HG02610 (cell line): ENCODE results near the gene KRT2.

Source experiments
- ATAC-seq: cut with Tn5 transposase; IDR thresholded peaks from one replicate; pipeline ENCODE4 v1.9.1; 2021; ENCODE audit warnings: mild to moderate bottlenecking, moderate library complexity; ENCODE audit not compliant: unreplicated experiment

Gene KRT2

GRCh38 chr12:52644078-52644415 is 8.0 kb downstream of the KRT2 start:
- ATAC-seq, result no peak

GRCh38 chr12:52643233-52644077 is 8.6 kb downstream of the KRT2 start:
- no peak for ATAC-seq

GRCh38 chr12:52641468-52641867 is 10.5 kb downstream of the KRT2 start:
- ATAC-seq, result no peak

GRCh38 chr12:52637299-52637698 is 14.7 kb downstream of the KRT2 start:
- ATAC-seq, result no peak

- ATAC-seq, result no peak
Measured at GRCh38 chr12:52636592-52637258, 15.3 kb downstream of the KRT2 start.

GRCh38 chr12:52636189-52636588 is 15.8 kb downstream of the KRT2 start:
- no peak for ATAC-seq

- no peak for ATAC-seq
Measured at GRCh38 chr12:52634266-52635056, 17.6 kb downstream of the KRT2 start.

GRCh38 chr12:52633383-52633782 is 18.6 kb downstream of the KRT2 start:
- ATAC-seq, result no peak

- ATAC-seq, result no peak
Measured at GRCh38 chr12:52632656-52633055, 19.4 kb downstream of the KRT2 start.

GRCh38 chr12:52631676-52632459 is 20.1 kb downstream of the KRT2 start:
- no peak for ATAC-seq

- ATAC-seq, result no peak
Measured at GRCh38 chr12:52631264-52631663, 20.7 kb downstream of the KRT2 start.

- no peak for ATAC-seq
Measured at GRCh38 chr12:52630599-52631200, 21.3 kb downstream of the KRT2 start.

- no peak for ATAC-seq
Measured at GRCh38 chr12:52630008-52630500, 22.0 kb downstream of the KRT2 start.

GRCh38 chr12:52629281-52630007 is 22.6 kb downstream of the KRT2 start:
- ATAC-seq, result no peak

- ATAC-seq, result no peak
Measured at GRCh38 chr12:52628841-52629240, 23.2 kb downstream of the KRT2 start.

- ATAC-seq, result no peak
Measured at GRCh38 chr12:52628111-52628507, 23.9 kb downstream of the KRT2 start.

- ATAC-seq, result no peak
Measured at GRCh38 chr12:52627395-52628110, 24.5 kb downstream of the KRT2 start.

- no peak for ATAC-seq
Measured at GRCh38 chr12:52622349-52622748, 29.7 kb downstream of the KRT2 start.

- ATAC-seq, result no peak
Measured at GRCh38 chr12:52618866-52619265, 33.1 kb downstream of the KRT2 start.
